Uterus (tissue), 2 donors: ENCODE data around the gene GRM5.

Source experiments
- CTCF ChIP-seq, 4 experiments: fragments of 200-600 bp in 2 of 4; fragments of 450-650 bp in 2 of 4; sonication (generic) in 2 of 4; IDR thresholded peaks; one replicate each; pipeline ENCODE4 v1.5.1; 2016 to 2019; ENCODE audit warnings: antibody characterized with exemption in 4 of 4, mild to moderate bottlenecking in 2 of 4, moderate library complexity in 1 of 4
- POLR2A ChIP-seq, 2 donors: fragments of 450-650 bp; IDR thresholded peaks; one replicate each; pipeline ENCODE4 v1.6.1; 2016; ENCODE audit warnings: antibody characterized with exemption in 2 of 2, mild to moderate bottlenecking in 1 of 2, moderate library complexity in 1 of 2

GRCh38 chr11:89065066-89065465, 716 bp downstream of the GRM5 start:
- no peak for TF ChIP-seq CTCF (IDR thresholded peaks at IDR 0.05)
- TF ChIP-seq POLR2A (IDR thresholded peaks at IDR 0.05), result no peak
